GM21786 (cell line): Measurements from ENCODE around the gene PNLIPRP2.

Experiments
- ATAC-seq: cut with Tn5 transposase; IDR thresholded peaks from one replicate; pipeline ENCODE4 v1.9.1; 2021; ENCODE audit not compliant: unreplicated experiment

PNLIPRP2 gene

GRCh38 chr10:116620423-116621400 is at the start of gene PNLIPRP2:
PNLIPRP2 (plus strand) TSS chr10:116620953.
- no peak for ATAC-seq

- ATAC-seq = no peak
These were observed 46.0 kb upstream of the PNLIPRP2 start for GRCh38 chr10:116574797-116575196.

GRCh38 chr10:116587878-116588591 is 32.7 kb upstream of the PNLIPRP2 start:
- ATAC-seq = no peak

- no peak for ATAC-seq
These were observed 31.8 kb upstream of the PNLIPRP2 start for GRCh38 chr10:116588995-116589394.

GRCh38 chr10:116589926-116590325 is 30.8 kb upstream of the PNLIPRP2 start:
- no peak for ATAC-seq

GRCh38 chr10:116590590-116591444 is 29.9 kb upstream of the PNLIPRP2 start, which contains the start of gene PNLIPRP1:
PNLIPRP1 (plus strand) TSS chr10:116590959; CDS start chr10:116591130, 171 bp downstream.
- no peak for ATAC-seq

GRCh38 chr10:116593139-116593740 is 27.5 kb upstream of the PNLIPRP2 start:
- ATAC-seq = no peak

- ATAC-seq = no peak
These were observed 26.2 kb upstream of the PNLIPRP2 start for GRCh38 chr10:116594525-116595035.

- ATAC-seq = no peak
These were observed 24.7 kb upstream of the PNLIPRP2 start for GRCh38 chr10:116596062-116596461.

GRCh38 chr10:116597543-116597942 is 23.2 kb upstream of the PNLIPRP2 start:
- ATAC-seq = no peak

- ATAC-seq = no peak
These were observed 22.4 kb upstream of the PNLIPRP2 start for GRCh38 chr10:116598329-116598728.

- no peak for ATAC-seq
These were observed 20.8 kb upstream of the PNLIPRP2 start for GRCh38 chr10:116599991-116600390.

- no peak for ATAC-seq
These were observed 17.9 kb upstream of the PNLIPRP2 start for GRCh38 chr10:116602648-116603400.

GRCh38 chr10:116606061-116606483 is 14.7 kb upstream of the PNLIPRP2 start:
- no peak for ATAC-seq

GRCh38 chr10:116607336-116607735 is 13.4 kb upstream of the PNLIPRP2 start:
- no peak for ATAC-seq

- ATAC-seq = no peak
These were observed 11.8 kb upstream of the PNLIPRP2 start for GRCh38 chr10:116608686-116609594.

- no peak for ATAC-seq
These were observed 10.2 kb upstream of the PNLIPRP2 start for GRCh38 chr10:116610443-116611152.

- ATAC-seq = no peak
These were observed 9.6 kb upstream of the PNLIPRP2 start for GRCh38 chr10:116611153-116611545.
